ENCODE data around the gene FCHSD1.
A peak's percentile ranks its signal among the peaks of the same experiment; 100 is the strongest.

Gene FCHSD1

DNA sequence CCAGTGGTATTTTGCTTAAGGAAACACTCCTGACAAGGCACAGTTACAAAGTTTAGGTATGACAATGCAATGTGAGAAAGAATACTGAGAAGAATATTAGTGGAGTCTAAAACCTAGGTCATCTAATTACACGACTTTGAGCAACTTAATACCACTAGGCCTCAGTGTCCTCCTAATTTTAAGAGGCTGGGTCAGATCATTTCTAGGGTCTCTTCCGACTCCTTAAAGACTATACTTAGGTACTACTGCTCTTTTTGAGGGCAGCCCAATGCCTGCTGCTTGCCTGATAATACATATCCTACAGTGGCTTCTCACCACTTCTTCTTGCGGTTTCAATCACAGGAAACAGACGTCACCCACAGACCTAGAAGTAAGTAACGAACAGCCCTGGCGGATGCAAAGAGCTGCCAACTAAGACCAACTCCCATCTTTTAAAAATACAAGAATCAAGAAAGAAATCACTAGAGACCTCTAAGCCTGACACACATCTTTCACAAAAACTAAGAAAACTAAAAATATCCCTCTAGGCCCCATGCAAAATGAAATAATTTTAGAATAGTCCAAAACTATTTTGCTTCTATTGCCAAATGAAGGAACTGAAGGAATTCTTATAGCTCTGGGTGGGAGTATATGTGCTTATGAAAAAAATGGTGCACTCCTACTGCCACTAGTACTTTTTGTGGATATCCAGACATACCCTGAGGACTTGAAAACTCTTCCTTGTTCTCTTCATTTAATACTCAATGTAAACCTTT lies 45.5 kb downstream of the FCHSD1 start:
- H3K4me3 ChIP-seq (replicated peaks; ENCODE audit: insufficient read depth, low read length) = no peak overlapping the region
- DNase-seq (ENCODE audit: low read depth in 1 of 2, low spot score in 1 of 2) = peak; percentile 73 to 94
- H3K27ac ChIP-seq (replicated peaks) = peak overlapping the region; percentile 94
- TF ChIP-seq SPI1 (IDR thresholded peaks at IDR 0.05; ENCODE audit: borderline replicate concordance, low read depth) (peak; percentile 65; the same call in 1 of the 2 replicates), POLR2AphosphoS5 (IDR thresholded peaks at IDR 0.05; ENCODE audit: low read depth) (peak; percentile 98), GABPA (IDR thresholded peaks at IDR 0.05; ENCODE audit: low read depth) (peak; percentile 9; the same call in 1 of the 2 replicates)
- TF ChIP-seq, protein P1, sequence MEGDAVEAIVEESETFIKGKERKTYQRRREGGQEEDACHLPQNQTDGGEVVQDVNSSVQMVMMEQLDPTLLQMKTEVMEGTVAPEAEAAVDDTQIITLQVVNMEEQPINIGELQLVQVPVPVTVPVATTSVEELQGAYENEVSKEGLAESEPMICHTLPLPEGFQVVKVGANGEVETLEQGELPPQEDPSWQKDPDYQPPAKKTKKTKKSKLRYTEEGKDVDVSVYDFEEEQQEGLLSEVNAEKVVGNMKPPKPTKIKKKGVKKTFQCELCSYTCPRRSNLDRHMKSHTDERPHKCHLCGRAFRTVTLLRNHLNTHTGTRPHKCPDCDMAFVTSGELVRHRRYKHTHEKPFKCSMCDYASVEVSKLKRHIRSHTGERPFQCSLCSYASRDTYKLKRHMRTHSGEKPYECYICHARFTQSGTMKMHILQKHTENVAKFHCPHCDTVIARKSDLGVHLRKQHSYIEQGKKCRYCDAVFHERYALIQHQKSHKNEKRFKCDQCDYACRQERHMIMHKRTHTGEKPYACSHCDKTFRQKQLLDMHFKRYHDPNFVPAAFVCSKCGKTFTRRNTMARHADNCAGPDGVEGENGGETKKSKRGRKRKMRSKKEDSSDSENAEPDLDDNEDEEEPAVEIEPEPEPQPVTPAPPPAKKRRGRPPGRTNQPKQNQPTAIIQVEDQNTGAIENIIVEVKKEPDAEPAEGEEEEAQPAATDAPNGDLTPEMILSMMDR (IDR thresholded peaks at IDR 0.05; ENCODE audit: insufficient read depth, low read length) = no peak
- no peaks in the 10 kb centered on the region for H3K27me3 ChIP-seq (ENCODE audit: insufficient read depth, poor library complexity, severe bottlenecking)

DNA sequence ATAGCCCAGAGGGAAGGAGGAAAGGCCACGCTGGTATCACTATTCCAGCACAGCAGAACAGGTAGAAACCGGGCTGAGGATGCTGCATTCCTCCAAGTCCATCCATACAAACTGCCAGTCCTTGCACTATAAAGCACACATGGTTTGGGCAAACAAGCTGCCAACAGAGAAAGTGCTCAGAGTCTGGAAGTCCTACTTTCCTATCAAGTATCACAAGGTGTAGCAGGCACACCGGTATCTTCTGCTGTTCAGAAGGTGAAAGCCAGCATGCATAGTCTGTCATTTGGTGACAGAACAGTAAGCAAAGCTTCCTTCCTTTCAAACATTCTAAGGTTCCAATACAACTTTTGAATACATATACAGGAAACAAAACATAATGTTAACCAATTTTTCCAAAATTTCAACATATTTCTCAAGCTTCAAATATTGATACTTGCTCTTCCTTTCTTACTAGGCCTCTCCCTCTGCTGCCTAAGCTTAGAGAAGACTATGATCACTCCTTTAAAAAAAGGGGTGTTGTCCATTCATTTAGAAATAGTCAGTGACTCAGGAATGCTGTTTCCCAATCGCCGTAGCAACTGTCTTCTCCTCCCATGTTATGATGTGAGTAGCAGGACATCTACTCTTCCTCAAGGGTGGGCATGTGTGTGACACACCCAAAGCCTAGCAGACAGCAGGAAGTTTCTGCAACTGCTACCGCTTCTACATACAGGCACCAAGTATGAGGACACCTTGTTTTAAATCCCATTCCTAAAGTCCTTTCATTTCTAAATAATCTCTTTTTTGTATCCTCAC lies 47.1 kb downstream of the FCHSD1 start:
- no peaks in the 10 kb centered on the region for H3K27me3 ChIP-seq (ENCODE audit: insufficient read depth, poor library complexity, severe bottlenecking)
- TF ChIP-seq, protein P2, sequence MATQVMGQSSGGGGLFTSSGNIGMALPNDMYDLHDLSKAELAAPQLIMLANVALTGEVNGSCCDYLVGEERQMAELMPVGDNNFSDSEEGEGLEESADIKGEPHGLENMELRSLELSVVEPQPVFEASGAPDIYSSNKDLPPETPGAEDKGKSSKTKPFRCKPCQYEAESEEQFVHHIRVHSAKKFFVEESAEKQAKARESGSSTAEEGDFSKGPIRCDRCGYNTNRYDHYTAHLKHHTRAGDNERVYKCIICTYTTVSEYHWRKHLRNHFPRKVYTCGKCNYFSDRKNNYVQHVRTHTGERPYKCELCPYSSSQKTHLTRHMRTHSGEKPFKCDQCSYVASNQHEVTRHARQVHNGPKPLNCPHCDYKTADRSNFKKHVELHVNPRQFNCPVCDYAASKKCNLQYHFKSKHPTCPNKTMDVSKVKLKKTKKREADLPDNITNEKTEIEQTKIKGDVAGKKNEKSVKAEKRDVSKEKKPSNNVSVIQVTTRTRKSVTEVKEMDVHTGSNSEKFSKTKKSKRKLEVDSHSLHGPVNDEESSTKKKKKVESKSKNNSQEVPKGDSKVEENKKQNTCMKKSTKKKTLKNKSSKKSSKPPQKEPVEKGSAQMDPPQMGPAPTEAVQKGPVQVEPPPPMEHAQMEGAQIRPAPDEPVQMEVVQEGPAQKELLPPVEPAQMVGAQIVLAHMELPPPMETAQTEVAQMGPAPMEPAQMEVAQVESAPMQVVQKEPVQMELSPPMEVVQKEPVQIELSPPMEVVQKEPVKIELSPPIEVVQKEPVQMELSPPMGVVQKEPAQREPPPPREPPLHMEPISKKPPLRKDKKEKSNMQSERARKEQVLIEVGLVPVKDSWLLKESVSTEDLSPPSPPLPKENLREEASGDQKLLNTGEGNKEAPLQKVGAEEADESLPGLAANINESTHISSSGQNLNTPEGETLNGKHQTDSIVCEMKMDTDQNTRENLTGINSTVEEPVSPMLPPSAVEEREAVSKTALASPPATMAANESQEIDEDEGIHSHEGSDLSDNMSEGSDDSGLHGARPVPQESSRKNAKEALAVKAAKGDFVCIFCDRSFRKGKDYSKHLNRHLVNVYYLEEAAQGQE (IDR thresholded peaks at IDR 0.05; ENCODE audit: insufficient replicate concordance, low read depth) = no peak
- peak; percentile 11; the same call in 1 of the 2 replicates for TF ChIP-seq SPI1 (IDR thresholded peaks at IDR 0.05; ENCODE audit: borderline replicate concordance, low read depth)
- TF ChIP-seq POLR2AphosphoS5 (IDR thresholded peaks at IDR 0.05; ENCODE audit: low read depth) = peak; percentile 68; the same call in 1 of the 2 replicates
- DNase-seq (ENCODE audit: low read depth in 1 of 2, low spot score in 1 of 2) = peak; percentile 88 to 97
- no peak overlapping the region for H3K4me3 ChIP-seq (replicated peaks; ENCODE audit: insufficient read depth, low read length)
- H3K27ac ChIP-seq (replicated peaks) = peak overlapping the region; percentile 94

DNA sequence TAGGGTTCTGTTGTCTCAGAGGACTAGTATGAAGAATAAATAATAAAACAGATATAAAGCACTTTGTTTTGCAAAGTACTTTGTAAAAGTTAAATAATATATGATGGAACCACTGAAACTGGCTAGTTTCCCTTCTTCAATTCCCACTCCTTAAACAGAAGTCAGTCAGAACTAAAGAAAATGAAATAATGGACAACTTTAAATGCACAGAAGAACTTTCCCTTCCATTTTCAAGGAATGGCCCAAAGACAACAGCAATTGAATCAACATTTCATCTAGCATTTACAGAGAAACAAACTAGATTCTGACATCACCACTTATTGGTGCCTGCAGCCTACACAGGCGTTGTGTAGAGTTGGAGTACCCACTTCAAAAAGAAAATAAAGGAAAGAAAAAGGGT lies 48.6 kb downstream of the FCHSD1 start:
- no peaks in the 10 kb centered on the region for H3K27me3 ChIP-seq (ENCODE audit: insufficient read depth, poor library complexity, severe bottlenecking)
- TF ChIP-seq, protein P1 (IDR thresholded peaks at IDR 0.05; ENCODE audit: insufficient read depth, low read length) = no peak
- TF ChIP-seq GABPA (IDR thresholded peaks at IDR 0.05; ENCODE audit: low read depth) (no peak), SPI1 (IDR thresholded peaks at IDR 0.05; ENCODE audit: borderline replicate concordance, low read depth) (no peak)
- TF ChIP-seq, protein P2 (IDR thresholded peaks at IDR 0.05; ENCODE audit: insufficient replicate concordance, low read depth) = no peak
- H3K4me3 ChIP-seq (replicated peaks; ENCODE audit: insufficient read depth, low read length) = no peak overlapping the region
- peak overlapping the region; percentile 94 for H3K27ac ChIP-seq (replicated peaks)
- no peak for DNase-seq (ENCODE audit: low read depth in 1 of 2, low spot score in 1 of 2)
